DMS153 treated with DMSO at 0.1 percent for 48 hours (cell line): ENCODE data around the gene XK.
"Not testable (repeated sequence)": the region's sequence is repeated elsewhere in the genome, so short reads cannot be mapped to it uniquely, and the experiment has no call there.

Experiments
- DNase-seq: peaks from one replicate; lab custom pipeline; 2025; ENCODE audit not compliant: unreplicated experiment; lab: John Stamatoyannopoulos, UW

XK gene

DNA sequence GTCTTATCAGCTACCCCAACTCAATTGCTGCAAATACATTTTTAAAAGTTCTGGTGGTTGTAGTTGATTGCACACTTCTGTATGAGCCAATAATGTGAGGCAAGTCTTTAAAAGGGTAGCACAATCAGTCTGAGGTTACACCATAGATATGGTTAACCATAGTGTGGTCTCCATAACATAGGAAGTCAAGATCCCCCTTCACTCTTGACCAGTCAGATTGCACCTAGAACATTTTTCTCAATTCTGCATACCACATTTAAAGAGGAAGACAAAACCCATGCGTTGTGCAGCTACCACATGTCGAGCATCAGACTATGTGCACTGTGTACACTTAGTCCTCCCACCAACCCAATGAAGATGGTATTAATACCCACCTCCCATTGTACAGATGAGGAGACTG is 67.8 kb downstream of the XK start:
- DNase-seq, result no peak

- DNase-seq, result no peak
Measured at GRCh38 chrX:37754516-37754915, 68.9 kb downstream of the XK start.

GRCh38 chrX:37755025-37755424 is 69.4 kb downstream of the XK start:
- no peak for DNase-seq

- DNase-seq, result no peak
Measured at GRCh38 chrX:37757082-37757481, 71.5 kb downstream of the XK start.

- no peak for DNase-seq
Measured at GRCh38 chrX:37759351-37759750, 73.8 kb downstream of the XK start.

DNA sequence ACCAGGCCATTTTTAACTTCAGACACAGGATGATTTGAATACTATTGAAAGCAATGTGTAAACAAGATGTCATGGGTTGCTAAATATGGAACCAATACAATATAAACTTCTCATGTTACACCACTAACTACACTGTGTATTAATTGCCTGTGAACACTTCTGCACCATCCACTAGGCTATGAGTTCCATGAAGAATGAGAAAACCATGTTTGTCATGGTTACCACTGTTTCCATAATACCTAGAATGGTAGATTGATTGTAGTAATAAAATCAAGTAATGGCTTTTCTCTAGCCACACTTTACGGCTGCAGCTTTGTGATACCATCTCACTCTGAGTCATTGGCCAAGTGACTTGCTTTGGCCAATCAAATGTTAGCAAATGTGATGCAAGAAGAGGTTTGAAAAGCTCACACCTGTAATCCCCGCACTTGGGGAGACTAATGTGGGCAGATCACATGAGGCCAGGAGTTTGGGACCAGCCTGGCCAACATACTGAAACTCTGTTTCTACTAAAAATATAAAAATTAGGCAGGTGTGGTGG is 74.4 kb downstream of the XK start:
- no peak for DNase-seq

DNA sequence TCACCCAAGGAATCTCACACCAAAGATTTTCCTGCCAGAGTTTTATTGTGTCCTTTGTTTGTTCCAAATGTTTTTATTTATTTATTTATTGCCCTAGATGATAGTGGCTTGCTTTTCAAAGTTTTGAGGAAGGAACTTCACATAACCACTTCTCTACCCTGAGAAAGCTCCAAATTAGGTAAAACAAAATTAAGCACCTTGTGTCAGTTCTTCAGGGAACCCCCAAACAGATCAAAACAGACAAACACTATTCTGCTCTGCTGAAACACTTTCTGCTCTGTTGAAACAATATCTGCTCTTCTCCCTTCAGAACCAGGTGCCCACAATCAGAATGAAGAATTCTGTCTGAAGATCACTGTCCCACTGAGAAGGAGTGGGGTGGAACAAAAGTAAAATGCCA is 77.8 kb downstream of the XK start:
- DNase-seq, result no peak

DNA sequence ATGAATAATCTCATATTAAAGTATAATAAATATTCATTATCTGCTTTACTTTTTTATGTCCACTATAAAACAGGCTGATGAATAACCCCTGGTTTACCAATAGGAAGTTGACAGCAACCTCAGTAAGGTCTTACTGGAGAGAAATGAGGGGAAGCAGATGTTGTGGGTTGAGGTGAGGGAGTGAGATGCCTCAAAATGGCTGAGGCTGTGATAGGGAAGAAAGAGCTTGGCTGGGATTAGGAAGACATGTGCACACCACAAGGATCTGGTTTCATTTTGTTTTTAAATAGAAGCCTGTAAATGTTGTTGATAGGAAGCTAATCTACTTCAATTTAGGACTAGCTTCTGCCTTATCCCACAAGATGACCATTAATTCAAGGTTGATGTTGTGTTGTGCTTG is 79.9 kb downstream of the XK start:
- no peak for DNase-seq

DNA sequence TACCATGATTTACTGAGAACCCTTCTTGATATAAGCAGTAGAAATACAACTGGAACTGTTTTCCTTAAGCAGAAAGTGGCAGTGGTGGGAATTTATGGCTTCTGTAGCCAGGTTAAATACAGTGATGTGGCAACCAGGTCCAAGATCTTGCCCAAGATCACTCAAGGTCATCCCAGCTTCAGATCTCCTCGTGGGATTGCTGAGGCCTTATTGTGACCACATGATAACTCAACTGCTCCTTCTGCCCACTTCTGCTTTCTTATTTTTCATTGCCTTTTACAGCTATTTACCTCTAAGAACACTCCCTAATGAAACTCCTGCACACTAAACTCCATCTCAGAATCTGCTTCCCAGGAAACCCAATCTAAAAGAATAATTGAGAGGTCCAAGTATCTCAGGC is 81.8 kb downstream of the XK start:
- no peak for DNase-seq

- not testable (repeated sequence) for DNase-seq
Measured at GRCh38 chrX:37768866-37769265, 83.3 kb downstream of the XK start.

- DNase-seq, result no peak
Measured at GRCh38 chrX:37776283-37776986, 90.8 kb downstream of the XK start.

DNA sequence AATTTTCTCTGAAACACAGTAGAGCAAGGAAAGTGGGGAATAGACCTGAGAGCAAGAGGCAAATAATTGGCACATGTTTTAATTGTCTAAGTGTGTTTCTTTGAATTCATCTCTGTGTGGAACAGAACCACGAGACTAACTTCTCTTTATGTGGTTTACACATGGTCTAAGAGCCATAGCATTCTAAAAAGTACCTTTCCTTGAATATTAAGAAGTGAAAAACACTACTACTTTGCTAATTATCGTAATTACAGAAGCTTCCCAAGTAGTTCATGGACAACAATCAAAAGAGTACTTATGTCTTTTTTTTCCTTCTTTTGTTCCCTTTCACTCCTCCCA is 91.4 kb downstream of the XK start:
- no peak for DNase-seq

- DNase-seq, result no peak
Measured at GRCh38 chrX:37779857-37780256, 94.3 kb downstream of the XK start, which contains the start of gene CYBB. TSS of gene CYBB (plus strand) at chrX:37780059. CDS start at chrX:37780078, 19 bp downstream.

DNA sequence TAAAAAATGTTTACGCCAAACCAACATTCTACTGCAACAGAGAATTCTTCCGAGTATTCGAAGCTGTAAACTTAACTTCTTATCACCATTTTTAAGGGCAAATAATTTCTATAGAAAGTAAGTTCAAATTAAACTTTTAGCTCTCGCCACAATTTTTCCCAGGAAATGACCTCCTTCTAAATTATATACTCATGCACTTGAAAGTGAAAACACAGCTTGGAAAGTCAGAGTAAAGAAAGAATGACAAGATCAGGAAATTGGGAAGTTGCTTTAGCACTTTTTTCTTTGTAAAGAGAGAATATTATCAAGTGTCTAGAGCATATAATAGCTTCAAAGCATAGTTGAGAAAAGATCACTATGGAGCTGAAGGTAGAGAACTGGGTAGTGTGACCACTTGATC is 95.5 kb downstream of the XK start:
- DNase-seq, result no peak
